Body of pancreas (tissue), 4 donors: Measurements from ENCODE around the gene LRIT2. TPM values are rescaled to one million over a fixed set of nuclear protein-coding genes. Genes with fewer than 3 reads are reported as not detected.

ENCODE experiments used
- ATAC-seq: fragments of 150-250 bp; one replicate; pipeline ENCODE4 v1.9.1; 2016
- DNase-seq, 4 donors: peaks; one replicate each; pipeline ENCODE4 v3.0.0-alpha.2; 2019
- H3K27ac ChIP-seq, 4 donors: fragments of 200-600 bp; sonication (generic); 1 replicate in 3 of 4; 2 replicates in 1 of 4; pipeline versions ENCODE4 v1.5.1 to v1.6.1; 2016 to 2019; ENCODE audit warnings: mild to moderate bottlenecking in 1 of 4, mixed read lengths in 1 of 4, moderate library complexity in 1 of 4
- H3K27me3 ChIP-seq, 2 donors: fragments of 200-600 bp; sonication (generic); one replicate each; pipeline ENCODE4 v1.6.0; 2016; ENCODE audit warnings: mild to moderate bottlenecking in 1 of 2
- H3K36me3 ChIP-seq, 2 donors: fragments of 200-600 bp; sonication (generic); replicated peaks in 1 of 2; 2 replicates each; pipeline ENCODE4 v1.5.1; 2016; ENCODE audit warnings: low read depth in 2 of 2; ENCODE audit not compliant: insufficient read depth in 1 of 2
- H3K4me1 ChIP-seq: fragments of 200-600 bp; sonication (generic); one replicate; pipeline ENCODE4 v1.6.0; 2016
- H3K4me3 ChIP-seq, 2 donors: fragments of 200-600 bp; sonication (generic); 1 replicate in 1 of 2; 2 replicates in 1 of 2; pipeline ENCODE4 v1.5.1; 2016 to 2019
- H3K9me3 ChIP-seq, 3 donors: fragments of 200-600 bp; sonication (generic); 1 replicate in 2 of 3; 2 replicates in 1 of 3; pipeline ENCODE4 v1.5.1; 2016
- CTCF ChIP-seq, 7 experiments: fragments of 450-650 bp in 4 of 7; fragments of 200-600 bp in 3 of 7; sonication (generic) in 3 of 7; IDR thresholded peaks; one replicate each; pipeline ENCODE4 v1.5.1; 2016 to 2019; ENCODE audit warnings: antibody characterized with exemption in 7 of 7
- POLR2A ChIP-seq, 3 donors: fragments of 450-650 bp; IDR thresholded peaks; one replicate each; pipeline ENCODE4 v1.6.1; 2016; ENCODE audit warnings: antibody characterized with exemption in 3 of 3, mild to moderate bottlenecking in 2 of 3
- WGBS, 2 donors: methylation state at CpG; one replicate each; pipeline ENCODE4 v1.1.5; 2017; 5-methylcytosine and 5-hydroxymethylcytosine counted together
- intact Hi-C: fragments of 100-400 bp; cut with DNase I; formaldehyde crosslinking; loops from one replicate; pipeline ENCODE4 v1.15.1; 2023
- total RNA-seq, 2 donors: library from RNA; depleted of rRNA; stranded (reverse); fragments of >200 nt; gene quantifications; one replicate each; pipeline ENCODE4 v1.1.0, GENCODE V29; 2016

Gene LRIT2
- total RNA-seq, 2 donors from 2014 or later, result not detected

- Histone ChIP-seq H3K9me3 (peaks cover 0 to under 1% (median 0%) of the 10 kb centered on the region in 3 donors), H3K4me1 (peaks cover 5% of the 10 kb centered on the region), H3K36me3 (no peaks in the 10 kb centered on the region), H3K27me3 (no peaks in the 10 kb centered on the region), H3K27ac (no peak overlapping the region), H3K4me3 (no peak overlapping the region)
- TF ChIP-seq CTCF (IDR thresholded peaks at IDR 0.05) (peak; percentile 16 to 55 (median 52)), POLR2A (IDR thresholded peaks at IDR 0.05) (no peak)
- intact Hi-C loops, result no loop called here
- WGBS, 2 donors, result 29% methylated on average over 28 to 35 of the region's 35 CpGs
- peak; percentile 41 to 63 (median 50) for DNase-seq
- peak; percentile 65 for ATAC-seq
Observed at GRCh38 chr10:84256510-84257342, 31.4 kb upstream of the LRIT2 start.

- WGBS, 2 donors, result 57 to 71% methylated on average over 10 of the region's 10 CpGs
- intact Hi-C loops, result no loop called here
- Histone ChIP-seq H3K27me3 (no peaks in the 10 kb centered on the region), H3K4me3 (no peak overlapping the region), H3K9me3 (peaks cover 0 to 6% (median 0%) of the 10 kb centered on the region in 3 donors), H3K4me1 (peaks cover 5% of the 10 kb centered on the region), H3K36me3 (no peaks in the 10 kb centered on the region), H3K27ac (no peak overlapping the region)
- no peak for ATAC-seq
- DNase-seq, result no peak
- TF ChIP-seq POLR2A (IDR thresholded peaks at IDR 0.05), result no peak
- no peak for TF ChIP-seq CTCF (IDR thresholded peaks at IDR 0.05)
Observed at GRCh38 chr10:84254552-84255478, 29.5 kb upstream of the LRIT2 start.

- Histone ChIP-seq H3K4me3 (no peak overlapping the region), H3K27ac (no peak overlapping the region), H3K4me1 (no peaks in the 10 kb centered on the region), H3K9me3 (peaks cover 0 to 6% (median 0%) of the 10 kb centered on the region in 3 donors), H3K36me3 (no peaks in the 10 kb centered on the region), H3K27me3 (no peaks in the 10 kb centered on the region)
- DNase-seq, result no peak
- intact Hi-C loops, result no loop called here
- ATAC-seq, result no peak
- WGBS, 2 donors, result 73 to 78% methylated on average over 12 of the region's 12 CpGs
- TF ChIP-seq POLR2A (IDR thresholded peaks at IDR 0.05) (no peak), CTCF (IDR thresholded peaks at IDR 0.05) (no peak)
Observed at GRCh38 chr10:84248794-84249193, 23.4 kb upstream of the LRIT2 start.

- Histone ChIP-seq H3K27me3 (no peaks in the 10 kb centered on the region), H3K36me3 (no peaks in the 10 kb centered on the region), H3K27ac (no peak overlapping the region), H3K4me3 (no peak overlapping the region), H3K4me1 (no peaks in the 10 kb centered on the region), H3K9me3 (peaks cover 0 to 6% (median 0%) of the 10 kb centered on the region in 3 donors)
- intact Hi-C loops, result no loop called here
- DNase-seq (no peak), ATAC-seq (no peak)
- TF ChIP-seq POLR2A (IDR thresholded peaks at IDR 0.05), result no peak
- no peak for TF ChIP-seq CTCF (IDR thresholded peaks at IDR 0.05)
- WGBS, 2 donors, result 74 to 81% methylated on average over 6 of the region's 6 CpGs
Observed at GRCh38 chr10:84247496-84247895, 22.2 kb upstream of the LRIT2 start.
